CD8-positive, alpha-beta memory T cell (primary cell): Measurements from ENCODE around the gene CAPN14. TPM values are rescaled to one million over a fixed set of nuclear protein-coding genes. Genes with fewer than 3 reads are reported as not detected.

Source experiments
- CTCF ChIA-PET: fragments of 350-600 bp; sonication (Branson Sonifier 250); formaldehyde crosslinking; loops from one replicate; lab custom pipeline; 2021; ENCODE audit warnings: antibody characterized with exemption; lab: Charles Lee
- POLR2A ChIA-PET: fragments of 350-600 bp; sonication (Branson Sonifier 250); formaldehyde crosslinking; loops from one replicate; lab custom pipeline; 2021; ENCODE audit warnings: antibody characterized with exemption; lab: Charles Lee
- DNase-seq, 5 donors: peaks; one replicate each; pipeline versions ENCODE4 v3.0.0 to v3.0.0-alpha.2; 2020 to 2022; ENCODE audit warnings: mixed read lengths in 1 of 5
- H3K27ac ChIP-seq: one replicate; pipeline ENCODE4 v1.7.0; 2013; ENCODE audit warnings: low read depth, mild to moderate bottlenecking, low read length, moderate library complexity
- H3K27me3 ChIP-seq: 2 replicates; pipeline ENCODE4 v1.7.0; 2013; ENCODE audit warnings: low read length, mild to moderate bottlenecking; ENCODE audit not compliant: insufficient read depth, poor library complexity, severe bottlenecking
- H3K36me3 ChIP-seq: 2 replicates; pipeline ENCODE4 v1.7.0; 2013; ENCODE audit warnings: mild to moderate bottlenecking, low read length, moderate library complexity; ENCODE audit not compliant: insufficient read depth
- H3K4me1 ChIP-seq: 2 replicates; pipeline ENCODE4 v1.7.0; 2013; ENCODE audit warnings: mild to moderate bottlenecking, low read length, moderate library complexity; ENCODE audit not compliant: insufficient read depth
- H3K4me3 ChIP-seq: 2 replicates; pipeline ENCODE4 v1.7.0; 2013; ENCODE audit warnings: mild to moderate bottlenecking, low read length
- H3K9me3 ChIP-seq: 2 replicates; pipeline ENCODE4 v1.7.0; 2013; ENCODE audit warnings: mild to moderate bottlenecking, low read length
- H3K27ac Mint-ChIP-seq, 8 donors: one replicate each; pipeline ENCODE4 v1.8.0; 2020 to 2021; ENCODE audit warnings: mixed read lengths in 8 of 8, mild to moderate bottlenecking in 6 of 8, inconsistent platforms in 3 of 8, moderate library complexity in 3 of 8
- H3K27me3 Mint-ChIP-seq, 2 donors: one replicate each; pipeline ENCODE4 v1.8.0; 2020 to 2021; ENCODE audit warnings: mixed read lengths in 2 of 2, mild to moderate bottlenecking in 1 of 2, moderate library complexity in 1 of 2
- H3K36me3 Mint-ChIP-seq, 3 donors: one replicate each; pipeline ENCODE4 v1.8.0; 2020 to 2021; ENCODE audit warnings: mixed read lengths in 3 of 3, inconsistent platforms in 1 of 3, mild to moderate bottlenecking in 1 of 3
- H3K4me1 Mint-ChIP-seq, 3 donors: one replicate each; pipeline ENCODE4 v1.8.0; 2020 to 2021; ENCODE audit warnings: mixed read lengths in 3 of 3, inconsistent platforms in 1 of 3, mild to moderate bottlenecking in 1 of 3
- H3K4me3 Mint-ChIP-seq, 7 donors: one replicate each; pipeline ENCODE4 v1.8.0; 2020 to 2021; ENCODE audit warnings: mixed read lengths in 7 of 7, mild to moderate bottlenecking in 6 of 7, moderate library complexity in 4 of 7, inconsistent platforms in 2 of 7
- H3K9me3 Mint-ChIP-seq, 5 donors: one replicate each; pipeline ENCODE4 v1.8.0; 2020 to 2022; ENCODE audit warnings: mixed read lengths in 5 of 5, mild to moderate bottlenecking in 3 of 5, moderate library complexity in 2 of 5, inconsistent platforms in 1 of 5
- polyA plus RNA-seq: library from polyadenylated mRNA; unstranded; fragments of 300-500 nt; fragmentation: Illumina TruSeq; gene quantifications from one replicate; pipeline ENCODE4 v1.2.3, GENCODE V29; 2021
- total RNA-seq, 2 experiments: library from RNA; stranded (reverse); gene quantifications; one replicate each; pipeline ENCODE4 v1.2.3, GENCODE V29; 2021

Gene CAPN14
- total and polyA plus RNA-seq, 3 experiments from 2014 or later: 0.07 to 0.40 (median 0.31) TPM

GRCh38 chr2:31234683-31235503 is 17.6 kb upstream of the CAPN14 start:
- H3K4me3 ChIP-seq: peak overlapping the region; percentile 56
- Mint-ChIP-seq H3K9me3 (no peaks in the 10 kb centered on the region), H3K27me3 (peaks cover 6 to 10% of the 10 kb centered on the region in 2 donors), H3K36me3 (no peaks in the 10 kb centered on the region), H3K4me3 (peak overlapping the region; percentile 81 to 91 (median 83)), H3K4me1 (peaks cover 24 to 30% (median 25%) of the 10 kb centered on the region in 3 donors), H3K27ac (peak overlapping the region in 7 of 8 donors; percentile 34 to 86 (median 65))
- no peaks in the 10 kb centered on the region for H3K36me3 ChIP-seq
- DNase-seq: no peak
- no peak overlapping the region for H3K27ac ChIP-seq
- H3K4me1 ChIP-seq: peaks cover 17% of the 10 kb centered on the region
- CTCF ChIA-PET: no interaction called here
- POLR2A ChIA-PET: no interaction called here
- H3K27me3 ChIP-seq: no peaks in the 10 kb centered on the region
- H3K9me3 ChIP-seq: no peaks in the 10 kb centered on the region

GRCh38 chr2:31233741-31234682 is 16.7 kb upstream of the CAPN14 start, which contains the start of gene EHD3:
Gene EHD3 (plus strand): TSS chr2:31234152. CDS start chr2:31234622, 470 bp downstream.
- peaks cover 6 to 10% of the 10 kb centered on the region in 2 donors for H3K27me3 Mint-ChIP-seq
- no peaks in the 10 kb centered on the region for H3K9me3 ChIP-seq
- H3K4me1 ChIP-seq: peaks cover 17% of the 10 kb centered on the region
- no peaks in the 10 kb centered on the region for H3K36me3 Mint-ChIP-seq
- CTCF ChIA-PET: interaction anchor here (0.9 kb wide), 1 partner anchor 99 kb away, joined by 3 read pairs; no protein-coding TSS in a partner anchor
- H3K4me3 ChIP-seq: peak within 1 kb of the TSS; percentile 56
- no peaks in the 10 kb centered on the region for H3K9me3 Mint-ChIP-seq
- POLR2A ChIA-PET: interaction anchor here (1.3 kb wide), 1 partner anchor 523 kb away, joined by 3 read pairs; no protein-coding TSS in a partner anchor
- H3K27me3 ChIP-seq: no peaks in the 10 kb centered on the region
- peak; percentile 56 to 81 (median 64) for DNase-seq
- H3K36me3 ChIP-seq: no peaks in the 10 kb centered on the region
- no peak within 1 kb of the TSS for H3K27ac ChIP-seq
- H3K4me1 Mint-ChIP-seq: peaks cover 24 to 30% (median 25%) of the 10 kb centered on the region in 3 donors
- H3K4me3 Mint-ChIP-seq: peak within 1 kb of the TSS; percentile 81 to 91 (median 83)
- peak within 1 kb of the TSS in 6 of 8 donors; percentile 20 to 86 (median 71) for H3K27ac Mint-ChIP-seq

GRCh38 chr2:31233231-31233630 is 15.9 kb upstream of the CAPN14 start:
- peak overlapping the region in 3 of 8 donors; percentile 4 to 52 (median 45) for H3K27ac Mint-ChIP-seq
- H3K36me3 Mint-ChIP-seq: no peaks in the 10 kb centered on the region
- Histone ChIP-seq H3K27ac (no peak overlapping the region), H3K27me3 (no peaks in the 10 kb centered on the region), H3K9me3 (no peaks in the 10 kb centered on the region), H3K4me1 (peaks cover 17% of the 10 kb centered on the region), H3K36me3 (no peaks in the 10 kb centered on the region), H3K4me3 (peak overlapping the region; percentile 56)
- H3K4me1 Mint-ChIP-seq: peaks cover 24 to 30% (median 25%) of the 10 kb centered on the region in 3 donors
- H3K27me3 Mint-ChIP-seq: peaks cover 6 to 10% of the 10 kb centered on the region in 2 donors
- H3K4me3 Mint-ChIP-seq: peak overlapping the region; percentile 3 to 91 (median 83)
- no peak for DNase-seq
- no peaks in the 10 kb centered on the region for H3K9me3 Mint-ChIP-seq
- ChIA-PET CTCF (interaction anchor here (0.9 to 1.5 kb wide), 2 partner anchors 98 to 100 kb away, joined by 3 read pairs; no protein-coding TSS in a partner anchor), POLR2A (interaction anchor here (1.3 kb wide), 1 partner anchor 522 kb away, joined by 3 read pairs; no protein-coding TSS in a partner anchor)

GRCh38 chr2:31232586-31232985 is 15.3 kb upstream of the CAPN14 start:
- no peaks in the 10 kb centered on the region for H3K36me3 ChIP-seq
- ChIA-PET POLR2A (no interaction called here), CTCF (interaction anchor here (1.5 kb wide), 1 partner anchor 98 kb away, joined by 3 read pairs; no protein-coding TSS in a partner anchor)
- no peak for DNase-seq
- Mint-ChIP-seq H3K36me3 (no peaks in the 10 kb centered on the region), H3K27me3 (peaks cover 9 to 11% of the 10 kb centered on the region in 2 donors), H3K27ac (no peak overlapping the region), H3K9me3 (no peaks in the 10 kb centered on the region), H3K4me3 (no peak overlapping the region), H3K4me1 (peaks cover 24 to 30% (median 25%) of the 10 kb centered on the region in 3 donors)
- no peaks in the 10 kb centered on the region for H3K27me3 ChIP-seq
- H3K4me1 ChIP-seq: peaks cover 17% of the 10 kb centered on the region
- H3K9me3 ChIP-seq: no peaks in the 10 kb centered on the region
- H3K4me3 ChIP-seq: no peak overlapping the region
- H3K27ac ChIP-seq: no peak overlapping the region

GRCh38 chr2:31231571-31232302 is 14.4 kb upstream of the CAPN14 start:
- Mint-ChIP-seq H3K27me3 (peaks cover 9 to 14% of the 10 kb centered on the region in 2 donors), H3K27ac (no peak overlapping the region), H3K4me3 (peak overlapping the region in 1 of 7 donors; percentile 34), H3K9me3 (no peaks in the 10 kb centered on the region), H3K4me1 (peaks cover 24 to 26% (median 25%) of the 10 kb centered on the region in 3 donors), H3K36me3 (no peaks in the 10 kb centered on the region)
- no peak overlapping the region for H3K27ac ChIP-seq
- peaks cover 17% of the 10 kb centered on the region for H3K4me1 ChIP-seq
- no peaks in the 10 kb centered on the region for H3K27me3 ChIP-seq
- H3K36me3 ChIP-seq: no peaks in the 10 kb centered on the region
- H3K4me3 ChIP-seq: no peak overlapping the region
- DNase-seq: no peak
- ChIA-PET POLR2A (no interaction called here), CTCF (interaction anchor here (1.5 kb wide), 1 partner anchor 99 kb away, joined by 3 read pairs; no protein-coding TSS in a partner anchor)
- no peaks in the 10 kb centered on the region for H3K9me3 ChIP-seq

- H3K27me3 ChIP-seq: no peaks in the 10 kb centered on the region
- POLR2A ChIA-PET: no interaction called here
- Mint-ChIP-seq H3K36me3 (no peaks in the 10 kb centered on the region), H3K27ac (no peak overlapping the region), H3K9me3 (no peaks in the 10 kb centered on the region), H3K4me1 (peaks cover 18 to 22% (median 18%) of the 10 kb centered on the region in 3 donors), H3K27me3 (peaks cover 12 to 14% of the 10 kb centered on the region in 2 donors), H3K4me3 (no peak overlapping the region)
- no peaks in the 10 kb centered on the region for H3K36me3 ChIP-seq
- CTCF ChIA-PET: no interaction called here
- peaks cover 17% of the 10 kb centered on the region for H3K4me1 ChIP-seq
- H3K27ac ChIP-seq: no peak overlapping the region
- no peaks in the 10 kb centered on the region for H3K9me3 ChIP-seq
- DNase-seq: no peak
- H3K4me3 ChIP-seq: no peak overlapping the region
These were observed 13.4 kb upstream of the CAPN14 start for GRCh38 chr2:31230751-31231150.

GRCh38 chr2:31228717-31229116 is 11.4 kb upstream of the CAPN14 start:
- no peaks in the 10 kb centered on the region for H3K9me3 Mint-ChIP-seq
- no peak for DNase-seq
- no peak overlapping the region for H3K4me3 ChIP-seq
- peaks cover 6 to 9% (median 6%) of the 10 kb centered on the region in 3 donors for H3K4me1 Mint-ChIP-seq
- H3K27me3 Mint-ChIP-seq: peaks cover 18% of the 10 kb centered on the region in 2 donors
- no peak overlapping the region for H3K27ac ChIP-seq
- ChIA-PET POLR2A (no interaction called here), CTCF (interaction anchor here (1.5 kb wide), 1 partner anchor 104 kb away, joined by 3 read pairs; no protein-coding TSS in a partner anchor)
- peaks cover 6% of the 10 kb centered on the region for H3K4me1 ChIP-seq
- H3K9me3 ChIP-seq: no peaks in the 10 kb centered on the region
- no peaks in the 10 kb centered on the region for H3K36me3 ChIP-seq
- no peak overlapping the region for H3K4me3 Mint-ChIP-seq
- H3K27ac Mint-ChIP-seq: no peak overlapping the region
- no peaks in the 10 kb centered on the region for H3K36me3 Mint-ChIP-seq
- no peaks in the 10 kb centered on the region for H3K27me3 ChIP-seq
